A549 treated with CORT108297 at 1 μM for 4 hours (cell line): ENCODE data around the gene TIMP4. TPM values are rescaled to one million over a fixed set of nuclear protein-coding genes. Genes with fewer than 3 reads are reported as not detected.

Experiments
- total RNA-seq: library from RNA; stranded (reverse); fragments of 200-300 nt; extraction: Qiagen RNA extraction; gene quantifications from 5 replicates; pipeline ENCODE4 v1.2.3, GENCODE V29; 2022

TIMP4 gene
- total RNA-seq, result 10.1 to 13.8 TPM (median 12.3 TPM) in 5 replicates

GRCh38 chr3:12158387-12159226, at the start of gene TIMP4:
Gene TIMP4, minus strand, starts transcription at chr3:12158912. Its CDS starts 72 bp downstream, at chr3:12158840.

Other genes with a start within 250 kb of the TIMP4 start
- 0.13 to 0.24 TPM (median 0.17 TPM) in 5 replicates for gene SYN2, start 154.5 kb downstream of the TIMP4 start, total RNA-seq
- gene PPARG, start 130.2 kb upstream of the TIMP4 start, total RNA-seq, result 36.5 to 40.3 TPM (median 39.3 TPM) in 5 replicates